Panc1 (cell line): ENCODE data around the gene NOS1AP.

ENCODE experiments used
- POLR2AphosphoS5 ChIP-seq: IDR thresholded peaks from 2 replicates; pipeline ENCODE4 v1.6.1; 2012; ENCODE audit warnings: mild to moderate bottlenecking, low read depth, low read length, moderate library complexity
- SIN3A ChIP-seq: IDR thresholded peaks from 2 replicates; pipeline ENCODE4 v1.6.1; 2012; ENCODE audit warnings: low read depth, mild to moderate bottlenecking, low read length, moderate library complexity, borderline replicate concordance; ENCODE audit not compliant: insufficient read depth
- TCF7L2 ChIP-seq: IDR thresholded peaks from 2 replicates; pipeline ENCODE4 v1.6.1; 2011; ENCODE audit warnings: mild to moderate bottlenecking, low read depth, low read length, inconsistent platforms
- TF ChIP-seq, protein P1 (sequence below): fragments of 450-650 bp; IDR thresholded peaks from 2 replicates; pipeline ENCODE4 v1.5.1; 2017; ENCODE audit warnings: mild to moderate bottlenecking
- TF ChIP-seq, protein P2 (sequence below), 2 experiments: IDR thresholded peaks; 2 replicates each; pipeline ENCODE4 v1.6.1; 2011 to 2012; ENCODE audit warnings: low read depth in 2 of 2, control low read depth in 1 of 2, low read length in 1 of 2, mild to moderate bottlenecking in 1 of 2, moderate library complexity in 1 of 2; ENCODE audit not compliant: insufficient read depth in 1 of 2

DNA sequence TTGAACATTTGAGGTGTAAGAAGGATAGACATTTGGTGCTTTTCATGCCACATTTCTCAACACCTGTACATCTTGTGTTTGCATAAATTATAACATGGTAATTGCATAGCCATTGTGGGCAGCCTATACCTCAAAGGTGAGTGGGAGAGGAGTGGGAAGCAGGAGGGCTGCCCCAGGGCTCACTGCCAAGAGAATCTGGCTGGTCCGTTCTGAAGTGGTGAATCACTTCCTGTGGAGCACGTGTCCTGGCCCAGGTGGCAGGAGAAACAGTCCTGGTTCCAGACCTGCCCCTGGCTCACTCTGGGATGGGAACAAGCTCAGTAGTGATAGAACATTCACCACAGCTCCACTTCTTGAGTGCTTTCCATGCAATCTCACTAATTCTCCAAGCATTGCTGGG lies 34.2 kb upstream of the NOS1AP start:
- TF ChIP-seq, protein P1, sequence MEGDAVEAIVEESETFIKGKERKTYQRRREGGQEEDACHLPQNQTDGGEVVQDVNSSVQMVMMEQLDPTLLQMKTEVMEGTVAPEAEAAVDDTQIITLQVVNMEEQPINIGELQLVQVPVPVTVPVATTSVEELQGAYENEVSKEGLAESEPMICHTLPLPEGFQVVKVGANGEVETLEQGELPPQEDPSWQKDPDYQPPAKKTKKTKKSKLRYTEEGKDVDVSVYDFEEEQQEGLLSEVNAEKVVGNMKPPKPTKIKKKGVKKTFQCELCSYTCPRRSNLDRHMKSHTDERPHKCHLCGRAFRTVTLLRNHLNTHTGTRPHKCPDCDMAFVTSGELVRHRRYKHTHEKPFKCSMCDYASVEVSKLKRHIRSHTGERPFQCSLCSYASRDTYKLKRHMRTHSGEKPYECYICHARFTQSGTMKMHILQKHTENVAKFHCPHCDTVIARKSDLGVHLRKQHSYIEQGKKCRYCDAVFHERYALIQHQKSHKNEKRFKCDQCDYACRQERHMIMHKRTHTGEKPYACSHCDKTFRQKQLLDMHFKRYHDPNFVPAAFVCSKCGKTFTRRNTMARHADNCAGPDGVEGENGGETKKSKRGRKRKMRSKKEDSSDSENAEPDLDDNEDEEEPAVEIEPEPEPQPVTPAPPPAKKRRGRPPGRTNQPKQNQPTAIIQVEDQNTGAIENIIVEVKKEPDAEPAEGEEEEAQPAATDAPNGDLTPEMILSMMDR = no peak
- no peak for TF ChIP-seq TCF7L2
- no peak for TF ChIP-seq POLR2AphosphoS5
- TF ChIP-seq, protein P2, sequence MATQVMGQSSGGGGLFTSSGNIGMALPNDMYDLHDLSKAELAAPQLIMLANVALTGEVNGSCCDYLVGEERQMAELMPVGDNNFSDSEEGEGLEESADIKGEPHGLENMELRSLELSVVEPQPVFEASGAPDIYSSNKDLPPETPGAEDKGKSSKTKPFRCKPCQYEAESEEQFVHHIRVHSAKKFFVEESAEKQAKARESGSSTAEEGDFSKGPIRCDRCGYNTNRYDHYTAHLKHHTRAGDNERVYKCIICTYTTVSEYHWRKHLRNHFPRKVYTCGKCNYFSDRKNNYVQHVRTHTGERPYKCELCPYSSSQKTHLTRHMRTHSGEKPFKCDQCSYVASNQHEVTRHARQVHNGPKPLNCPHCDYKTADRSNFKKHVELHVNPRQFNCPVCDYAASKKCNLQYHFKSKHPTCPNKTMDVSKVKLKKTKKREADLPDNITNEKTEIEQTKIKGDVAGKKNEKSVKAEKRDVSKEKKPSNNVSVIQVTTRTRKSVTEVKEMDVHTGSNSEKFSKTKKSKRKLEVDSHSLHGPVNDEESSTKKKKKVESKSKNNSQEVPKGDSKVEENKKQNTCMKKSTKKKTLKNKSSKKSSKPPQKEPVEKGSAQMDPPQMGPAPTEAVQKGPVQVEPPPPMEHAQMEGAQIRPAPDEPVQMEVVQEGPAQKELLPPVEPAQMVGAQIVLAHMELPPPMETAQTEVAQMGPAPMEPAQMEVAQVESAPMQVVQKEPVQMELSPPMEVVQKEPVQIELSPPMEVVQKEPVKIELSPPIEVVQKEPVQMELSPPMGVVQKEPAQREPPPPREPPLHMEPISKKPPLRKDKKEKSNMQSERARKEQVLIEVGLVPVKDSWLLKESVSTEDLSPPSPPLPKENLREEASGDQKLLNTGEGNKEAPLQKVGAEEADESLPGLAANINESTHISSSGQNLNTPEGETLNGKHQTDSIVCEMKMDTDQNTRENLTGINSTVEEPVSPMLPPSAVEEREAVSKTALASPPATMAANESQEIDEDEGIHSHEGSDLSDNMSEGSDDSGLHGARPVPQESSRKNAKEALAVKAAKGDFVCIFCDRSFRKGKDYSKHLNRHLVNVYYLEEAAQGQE (IDR thresholded peaks at IDR 0.05; ENCODE audit: insufficient read depth in 1 of 2, low read depth in 2 of 2, low read length in 1 of 2) = no peak
- TF ChIP-seq SIN3A = no peak
